Activated B cell treated with CpG ODN at 0.5 μM for 24 hours (primary cell): ENCODE results near the gene HECTD1. TPM values are rescaled to one million over a fixed set of nuclear protein-coding genes. Genes with fewer than 3 reads are reported as not detected.

Experiments
- ATAC-seq: fragments of 200-7000 bp; cut with Tn5 transposase; one replicate; pipeline ENCODE4 v1.10.0; 2021; ENCODE audit warnings: low read depth, mild to moderate bottlenecking, moderate library complexity
- CTCF ChIA-PET: fragments of 350-600 bp; sonication (Branson Sonifier 250); formaldehyde crosslinking; loops from one replicate; lab custom pipeline; 2021; ENCODE audit warnings: antibody characterized with exemption; lab: Charles Lee
- POLR2A ChIA-PET: fragments of 350-600 bp; sonication (Branson Sonifier 250); formaldehyde crosslinking; loops from one replicate; lab custom pipeline; 2021; ENCODE audit warnings: antibody characterized with exemption; lab: Charles Lee
- DNase-seq: peaks from one replicate; pipeline ENCODE4 v3.0.0; 2022
- H3K27ac Mint-ChIP-seq: one replicate; pipeline ENCODE4 v1.8.0; 2020; ENCODE audit warnings: mixed read lengths
- H3K27me3 Mint-ChIP-seq: one replicate; pipeline ENCODE4 v1.8.0; 2021; ENCODE audit warnings: mixed read lengths
- H3K36me3 Mint-ChIP-seq: one replicate; pipeline ENCODE4 v1.8.0; 2021; ENCODE audit warnings: low read depth, mixed read lengths
- H3K4me1 Mint-ChIP-seq: one replicate; pipeline ENCODE4 v1.8.0; 2021; ENCODE audit warnings: mixed read lengths
- H3K4me3 Mint-ChIP-seq: one replicate; pipeline ENCODE4 v1.8.0; 2020; ENCODE audit warnings: mild to moderate bottlenecking, mixed read lengths
- H3K9me3 Mint-ChIP-seq: one replicate; pipeline ENCODE4 v1.8.0; 2020; ENCODE audit warnings: mixed read lengths
- CTCF ChIP-seq: fragments of 200-600 bp; IDR thresholded peaks from one replicate; pipeline ENCODE4 v1.8.0; 2022; ENCODE audit warnings: antibody characterized with exemption, mild to moderate bottlenecking
- intact Hi-C: fragments of 100-400 bp; cut with micrococcal nuclease; formaldehyde crosslinking; loops from one replicate; pipeline ENCODE4 v1.15.1; 2024
- total RNA-seq: library from RNA; stranded (reverse); gene quantifications from 2 replicates; pipeline ENCODE4 v1.2.3, GENCODE V29; 2022

HECTD1 gene
- total RNA-seq, 1 donor from 2014 or later: 163 TPM

GRCh38 chr14:31051511-31051910, 156.1 kb downstream of the HECTD1 start:
- Mint-ChIP-seq H3K4me3 (no peak overlapping the region), H3K4me1 (peaks cover 4% of the 10 kb centered on the region), H3K27ac (no peak overlapping the region), H3K36me3 (peaks cover 13% of the 10 kb centered on the region), H3K27me3 (no peaks in the 10 kb centered on the region), H3K9me3 (no peaks in the 10 kb centered on the region)
- intact Hi-C loops: no loop called here
- ATAC-seq: no peak
- TF ChIP-seq CTCF: no peak
- POLR2A ChIA-PET: no interaction called here
- no peak for DNase-seq
- CTCF ChIA-PET: no interaction called here

DNA sequence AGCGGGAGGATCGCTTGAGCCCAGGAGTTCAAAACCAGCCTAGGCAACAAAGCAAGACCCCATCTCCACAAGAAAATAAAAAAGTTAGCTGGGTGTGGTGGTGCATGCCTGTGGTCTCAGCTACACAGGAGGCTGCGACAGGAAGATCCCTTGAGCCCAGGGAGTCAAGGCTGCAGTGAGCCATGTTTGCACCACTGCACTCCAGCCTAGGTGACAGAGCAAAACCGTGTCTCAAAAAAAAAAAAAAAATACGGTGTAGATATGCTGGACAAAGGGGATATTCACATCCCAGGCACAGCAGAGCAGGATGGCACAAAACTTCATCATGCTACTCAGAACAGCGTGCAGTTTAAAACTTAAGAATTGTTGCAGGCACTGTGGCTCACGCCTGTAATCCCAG, 156.6 kb downstream of the HECTD1 start:
- CTCF ChIA-PET: no interaction called here
- intact Hi-C loops: no loop called here
- Mint-ChIP-seq H3K9me3 (no peaks in the 10 kb centered on the region), H3K27me3 (no peaks in the 10 kb centered on the region), H3K27ac (no peak overlapping the region), H3K4me1 (peaks cover 4% of the 10 kb centered on the region), H3K4me3 (no peak overlapping the region), H3K36me3 (peaks cover 13% of the 10 kb centered on the region)
- ATAC-seq: no peak
- no peak for DNase-seq
- no peak for TF ChIP-seq CTCF
- POLR2A ChIA-PET: no interaction called here

Other genes with a start within 250 kb of the HECTD1 start
- gene AP4S1, start 182.1 kb downstream of the HECTD1 start, total RNA-seq: 12.0 and 14.8 TPM in 2 replicates
- 27.2 and 31.0 TPM in 2 replicates for gene STRN3, start 181.4 kb downstream of the HECTD1 start, total RNA-seq
- 11.1 and 13.2 TPM in 2 replicates for gene HEATR5A, start 212.8 kb upstream of the HECTD1 start, total RNA-seq
- 19.8 and 21.3 TPM in 2 replicates for gene DTD2, start 249.7 kb upstream of the HECTD1 start, total RNA-seq